ENCODE measurements around the gene GGCX.

Gene GGCX

GRCh38 chr2:85554980-85555612, 6.2 kb downstream of the GGCX start:
- DNase-seq (no peak), ATAC-seq (ENCODE audit: insufficient read depth, low read depth) (no peak)
- TF ChIP-seq EZH2 (IDR thresholded peaks at IDR 0.05; ENCODE audit: borderline replicate concordance, low read depth, low read length, severe bottlenecking) = no peak
- TF ChIP-seq CTCF (IDR thresholded peaks at IDR 0.05; ENCODE audit: borderline replicate concordance, extremely low read depth, low read length, poor library complexity, severe bottlenecking) = no peak
- Histone ChIP-seq H2AFZ (ENCODE audit: low read depth, low read length) (no peak overlapping the region), H3K4me3 (ENCODE audit: low read depth in 1 of 2, low read length in 2 of 2) (no peak overlapping the region), H3K4me1 (ENCODE audit: insufficient read depth, low read length) (peaks cover 15% of the 10 kb centered on the region), H3K27ac (ENCODE audit: low read length) (no peak overlapping the region), H3K79me2 (ENCODE audit: insufficient read depth, low read length) (peaks cover 32% of the 10 kb centered on the region), H3K4me2 (ENCODE audit: insufficient read depth, low read length) (no peak overlapping the region), H3K36me3 (ENCODE audit: insufficient read depth, low read length) (peaks cover 78% of the 10 kb centered on the region), H3K27me3 (ENCODE audit: insufficient read depth, low read length, poor library complexity) (no peaks in the 10 kb centered on the region), H4K20me1 (ENCODE audit: insufficient read depth, low read length) (peaks cover 3% of the 10 kb centered on the region; the same call in 1 of the 2 replicates), H3K9ac (ENCODE audit: low read depth, low read length) (no peak overlapping the region), H3K9me3 (ENCODE audit: insufficient read depth, low read length, severe bottlenecking) (no peaks in the 10 kb centered on the region)

GRCh38 chr2:85553184-85553583, 8.1 kb downstream of the GGCX start:
- Histone ChIP-seq H3K9ac (ENCODE audit: low read depth, low read length) (no peak overlapping the region), H3K4me2 (ENCODE audit: insufficient read depth, low read length) (no peak overlapping the region), H3K27me3 (ENCODE audit: insufficient read depth, low read length, poor library complexity) (no peaks in the 10 kb centered on the region), H3K27ac (ENCODE audit: low read length) (no peak overlapping the region), H3K9me3 (ENCODE audit: insufficient read depth, low read length, severe bottlenecking) (no peaks in the 10 kb centered on the region), H3K4me3 (ENCODE audit: low read depth in 1 of 2, low read length in 2 of 2) (no peak overlapping the region), H3K4me1 (ENCODE audit: insufficient read depth, low read length) (peaks cover under 1% of the 10 kb centered on the region; the same call in 1 of the 2 replicates), H2AFZ (ENCODE audit: low read depth, low read length) (no peak overlapping the region), H4K20me1 (ENCODE audit: insufficient read depth, low read length) (0 out of 2 replicates have a peak, but pooled peaks cover under 1% of the 10 kb centered on the region), H3K79me2 (ENCODE audit: insufficient read depth, low read length) (peaks cover 14% of the 10 kb centered on the region), H3K36me3 (ENCODE audit: insufficient read depth, low read length) (peaks cover 73% of the 10 kb centered on the region)
- ATAC-seq (ENCODE audit: insufficient read depth, low read depth) (no peak), DNase-seq (no peak)
- TF ChIP-seq CTCF (IDR thresholded peaks at IDR 0.05; ENCODE audit: borderline replicate concordance, extremely low read depth, low read length, poor library complexity, severe bottlenecking) = no peak
- TF ChIP-seq EZH2 (IDR thresholded peaks at IDR 0.05; ENCODE audit: borderline replicate concordance, low read depth, low read length, severe bottlenecking) = no peak

DNA sequence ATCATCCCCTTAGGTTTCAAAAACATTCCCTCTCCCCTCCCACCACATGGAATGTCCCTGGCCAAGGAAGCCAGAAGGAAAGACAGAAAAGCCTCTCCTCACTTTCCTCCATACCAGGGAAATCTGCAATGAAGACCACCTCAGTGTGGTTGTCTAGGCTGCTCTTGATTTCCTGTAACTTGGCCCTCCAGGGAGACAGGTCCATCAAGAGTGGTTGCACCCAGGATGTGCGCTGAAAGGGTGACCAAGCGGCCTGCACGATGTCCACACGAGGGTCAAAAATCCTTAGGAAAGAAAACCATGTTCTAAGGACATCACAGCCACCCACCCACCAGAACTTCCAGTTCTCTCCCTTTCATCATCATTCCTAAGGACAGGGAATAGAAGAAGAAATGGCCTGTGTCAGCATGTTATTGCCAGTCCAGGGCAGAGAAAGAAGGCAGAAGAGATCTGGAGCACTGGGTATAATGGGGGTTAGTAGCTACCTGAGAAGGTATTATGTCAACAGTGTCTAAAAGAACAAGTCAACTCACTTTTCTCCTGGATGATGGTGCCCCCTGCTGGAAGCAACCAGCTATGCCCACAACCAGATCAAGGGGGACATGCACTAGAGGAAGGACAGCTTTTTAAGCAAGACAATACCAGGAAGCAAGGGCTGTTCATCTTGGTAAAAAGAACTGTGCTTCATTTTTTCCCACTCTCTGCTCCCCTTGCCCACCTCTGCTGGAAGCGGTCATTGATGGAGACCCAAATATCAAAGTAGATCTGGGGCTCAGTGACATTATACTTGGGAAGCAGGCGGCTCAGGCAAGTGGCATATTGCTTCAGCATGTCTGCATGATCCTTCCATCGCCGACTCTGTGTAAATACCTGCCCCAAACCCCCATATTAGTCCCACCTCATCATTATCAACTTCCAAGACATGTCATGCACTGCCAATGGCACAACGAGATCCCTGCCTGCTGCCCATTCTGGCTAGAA, 9.3 kb downstream of the GGCX start:
- peak; percentile 86 for DNase-seq
- no peaks in the 10 kb centered on the region for H3K27me3 ChIP-seq (ENCODE audit: insufficient read depth, low read length, poor library complexity)

More for the DNA sequence above, 9.3 kb downstream of the GGCX start:
- Histone ChIP-seq H3K4me1 (ENCODE audit: insufficient read depth, low read length) (no peaks in the 10 kb centered on the region), H2AFZ (ENCODE audit: low read depth, low read length) (no peak overlapping the region), H3K9ac (ENCODE audit: low read depth, low read length) (no peak overlapping the region), H3K4me2 (ENCODE audit: insufficient read depth, low read length) (no peak overlapping the region), H3K36me3 (ENCODE audit: insufficient read depth, low read length) (peaks cover 67% of the 10 kb centered on the region), H3K79me2 (ENCODE audit: insufficient read depth, low read length) (peaks cover 4% of the 10 kb centered on the region; the same call in 1 of the 2 replicates), H3K9me3 (ENCODE audit: insufficient read depth, low read length, severe bottlenecking) (no peaks in the 10 kb centered on the region), H3K4me3 (ENCODE audit: low read depth in 1 of 2, low read length in 2 of 2) (no peak overlapping the region), H3K27ac (ENCODE audit: low read length) (peak overlapping the region; percentile 55), H4K20me1 (ENCODE audit: insufficient read depth, low read length) (no peaks in the 10 kb centered on the region)
- TF ChIP-seq CTCF (IDR thresholded peaks at IDR 0.05; ENCODE audit: borderline replicate concordance, extremely low read depth, low read length, poor library complexity, severe bottlenecking) = peak; percentile 99
- TF ChIP-seq EZH2 (IDR thresholded peaks at IDR 0.05; ENCODE audit: borderline replicate concordance, low read depth, low read length, severe bottlenecking) = no peak
- peak; percentile 84 for ATAC-seq (ENCODE audit: insufficient read depth, low read depth)
